Bronchial epithelial cell (primary cell): ENCODE measurements around the gene NME7. TPM values are rescaled to one million over a fixed set of nuclear protein-coding genes. Genes with fewer than 3 reads are reported as not detected.

Experiments
- DNase-seq: peaks from one replicate; pipeline ENCODE4 v3.0.0-alpha.2; 2010; ENCODE audit warnings: low read depth
- FAIRE-seq: peaks from 2 replicates; lab custom pipeline; 2011; peaks lifted over from hg19 to GRCh38; lab: Jason Lieb, UNC
- H3K27me3 ChIP-seq: 2 replicates; pipeline ENCODE4 v1.5.1; 2011; ENCODE audit warnings: low read length; ENCODE audit not compliant: control insufficient read depth, insufficient read depth
- H3K36me3 ChIP-seq: 2 replicates; pipeline ENCODE4 v1.5.1; 2011; ENCODE audit warnings: low read length; ENCODE audit not compliant: control insufficient read depth, insufficient read depth
- H3K4me3 ChIP-seq: 2 replicates; pipeline ENCODE4 v1.5.1; 2011; ENCODE audit warnings: mild to moderate bottlenecking, low read depth, low read length, control low read depth
- CTCF ChIP-seq: IDR thresholded peaks from 2 replicates; pipeline ENCODE4 v1.5.1; 2011; ENCODE audit warnings: mild to moderate bottlenecking, moderate library complexity, low read length, control low read depth, inconsistent platforms; ENCODE audit not compliant: insufficient read depth, severe bottlenecking
- total RNA-seq: library from RNA; depleted of rRNA; stranded (reverse); fragments of >200 nt; gene quantifications from 2 replicates; pipeline ENCODE4 v1.2.1, GENCODE V29; 2014

NME7 gene
- total RNA-seq, 1 donor from 2014 or later = 11.6 TPM

GRCh38 chr1:169326956-169327268 lies 40.7 kb downstream of the NME7 start:
- TF ChIP-seq CTCF = no peak
- H3K36me3 ChIP-seq = no peaks in the 10 kb centered on the region
- no peak for FAIRE-seq
- no peaks in the 10 kb centered on the region for H3K27me3 ChIP-seq
- peak; percentile 64 for DNase-seq
- no peak overlapping the region for H3K4me3 ChIP-seq

- FAIRE-seq = no peak
- TF ChIP-seq CTCF = no peak
- no peak overlapping the region for H3K4me3 ChIP-seq
- DNase-seq = no peak
- H3K27me3 ChIP-seq = no peaks in the 10 kb centered on the region
- H3K36me3 ChIP-seq = no peaks in the 10 kb centered on the region
Observed at GRCh38 chr1:169326261-169326955, 41.2 kb downstream of the NME7 start.

GRCh38 chr1:169325117-169325516 lies 42.5 kb downstream of the NME7 start:
- no peak for FAIRE-seq
- no peak overlapping the region for H3K4me3 ChIP-seq
- H3K27me3 ChIP-seq = no peaks in the 10 kb centered on the region
- no peaks in the 10 kb centered on the region for H3K36me3 ChIP-seq
- no peak for TF ChIP-seq CTCF
- DNase-seq = no peak

GRCh38 chr1:169322138-169322537 lies 45.5 kb downstream of the NME7 start:
- DNase-seq (no peak), FAIRE-seq (no peak)
- no peak for TF ChIP-seq CTCF
- Histone ChIP-seq H3K4me3 (no peak overlapping the region), H3K27me3 (no peaks in the 10 kb centered on the region), H3K36me3 (no peaks in the 10 kb centered on the region)

- H3K27me3 ChIP-seq = no peaks in the 10 kb centered on the region
- H3K4me3 ChIP-seq = no peak overlapping the region
- no peaks in the 10 kb centered on the region for H3K36me3 ChIP-seq
- TF ChIP-seq CTCF = no peak
- FAIRE-seq = no peak
- DNase-seq = peak; percentile 93
Observed at GRCh38 chr1:169321539-169321938, 46.1 kb downstream of the NME7 start.
